GM12878 (cell line): Measurements from ENCODE around the gene YAP1. TPM values are rescaled to one million over a fixed set of nuclear protein-coding genes. Genes with fewer than 3 reads are reported as not detected.

ENCODE experiments used
- ATAC-seq: fragments of 200-7000 bp; cut with Tn5 transposase; 3 replicates; pipeline ENCODE4 v1.9.1; 2020; ENCODE audit warnings: mild to moderate bottlenecking, moderate library complexity
- BruUV-seq: library from RNA; stranded (reverse); fragments of 400-500 nt; replicated peaks from 2 replicates; lab custom pipeline; 2021; lab: Mats Ljungman, UMichigan
- CTCF ChIA-PET: fragments of 300-600 bp; sonication (Branson Sonifier 250); formaldehyde crosslinking; extraction: SDS; loops from one replicate; lab custom pipeline; 2021; ENCODE audit warnings: inconsistent platforms; lab: Yijun Ruan, JAX
- POLR2A ChIA-PET: fragments of 350-600 bp; formaldehyde crosslinking; extraction: SDS; loops from one replicate; lab custom pipeline; 2021; ENCODE audit warnings: inconsistent platforms; lab: Charles Lee
- RAD21 ChIA-PET: fragments of 300-600 bp; sonication (Branson Sonifier 250); formaldehyde crosslinking; loops from one replicate; lab custom pipeline; 2023; ENCODE audit warnings: antibody characterized with exemption; ENCODE audit not compliant: unreplicated experiment; lab: Charles Lee
- SMC1A ChIA-PET: fragments of 300-600 bp; sonication (Branson Sonifier 250); formaldehyde crosslinking; loops from one replicate; lab custom pipeline; 2023; ENCODE audit not compliant: unreplicated experiment, uncharacterized antibody; lab: Charles Lee
- DNase-seq: peaks from one replicate; pipeline ENCODE4 v3.0.0-alpha.2; 2011; ENCODE audit warnings: low read depth, low spot score
- FAIRE-seq: peaks from 3 replicates; lab custom pipeline; 2011; peaks lifted over from hg19 to GRCh38; lab: Jason Lieb, UNC
- H2AFZ ChIP-seq: 2 replicates; pipeline ENCODE4 v1.6.0; 2011; ENCODE audit warnings: low read depth, low read length, control low read depth; ENCODE audit not compliant: control insufficient read depth
- H3K27ac ChIP-seq: 2 replicates; pipeline ENCODE4 v1.5.1; 2011; ENCODE audit warnings: control low read depth; ENCODE audit not compliant: control insufficient read depth, insufficient read depth
- H3K27me3 ChIP-seq, 2 experiments: replicated peaks in 1 of 2; 2 replicates each; pipeline versions ENCODE4 v1.6.0 to v1.6.1; 2011; ENCODE audit warnings: low read length in 1 of 2; ENCODE audit not compliant: control insufficient read depth in 2 of 2, insufficient read depth in 2 of 2
- H3K36me3 ChIP-seq, 2 experiments: 2 replicates each; pipeline ENCODE4 v1.5.1; 2011; ENCODE audit warnings: low read length in 1 of 2; ENCODE audit not compliant: control insufficient read depth in 2 of 2, insufficient read depth in 2 of 2
- H3K4me1 ChIP-seq: 2 replicates; pipeline ENCODE4 v1.6.1; 2011; ENCODE audit warnings: mild to moderate bottlenecking, low read length, moderate library complexity, mixed read lengths; ENCODE audit not compliant: control insufficient read depth, insufficient read depth
- H3K4me2 ChIP-seq: 2 replicates; pipeline ENCODE4 v1.6.0; 2011; ENCODE audit warnings: control low read depth; ENCODE audit not compliant: control insufficient read depth, insufficient read depth
- H3K4me3 ChIP-seq: fragments of 200-600 bp; sonication (generic); 2 replicates; pipeline ENCODE4 v1.5.1; 2016
- H3K79me2 ChIP-seq: 2 replicates; pipeline ENCODE4 v1.6.0; 2011; ENCODE audit warnings: low read length; ENCODE audit not compliant: control insufficient read depth, insufficient read depth
- H3K9ac ChIP-seq: 2 replicates; pipeline ENCODE4 v1.8.0; 2011; ENCODE audit warnings: low read length, control low read depth, mixed read lengths; ENCODE audit not compliant: control insufficient read depth, insufficient read depth
- H3K9me3 ChIP-seq: replicated peaks from 3 replicates; pipeline ENCODE4 v1.5.1; 2011; ENCODE audit warnings: mild to moderate bottlenecking, low read length; ENCODE audit not compliant: control insufficient read depth, insufficient read depth
- H4K20me1 ChIP-seq: 2 replicates; pipeline ENCODE4 v1.6.0; 2011; ENCODE audit not compliant: control insufficient read depth, insufficient read depth
- ETV6 ChIP-seq, 2 experiments: fragments of 450-650 bp in 1 of 2; IDR thresholded peaks in 1 of 2; conservative IDR thresholded peaks in 1 of 2; 2 replicates each; pipeline ENCODE4 v1.6.1; 2014; ENCODE audit warnings: antibody characterized with exemption in 1 of 2, borderline replicate concordance in 1 of 2, low read depth in 1 of 2, mild to moderate bottlenecking in 1 of 2, moderate library complexity in 1 of 2
- JUNB ChIP-seq: IDR thresholded peaks from 2 replicates; pipeline ENCODE4 v1.6.1; 2016; ENCODE audit warnings: antibody characterized with exemption, mild to moderate bottlenecking
- MTA2 ChIP-seq: fragments of 450-650 bp; IDR thresholded peaks from 2 replicates; pipeline ENCODE4 v1.6.1; 2016; ENCODE audit warnings: low read depth, mild to moderate bottlenecking, moderate library complexity
- PAX5 ChIP-seq: IDR thresholded peaks from 2 replicates; pipeline ENCODE4 v1.6.1; 2011; ENCODE audit warnings: low read depth, low read length, borderline replicate concordance
- RUNX3 ChIP-seq: IDR thresholded peaks from 2 replicates; pipeline ENCODE4 v1.6.1; 2012; ENCODE audit warnings: low read length, inconsistent platforms
- STAT3 ChIP-seq: IDR thresholded peaks from 2 replicates; pipeline ENCODE4 v1.6.1; 2011; ENCODE audit warnings: low read depth, low read length, improper control_type of control experiment
- ZBED1 ChIP-seq: IDR thresholded peaks from 2 replicates; pipeline ENCODE4 v1.6.1; 2016; ENCODE audit warnings: borderline replicate concordance
- ZNF622 ChIP-seq: fragments of 450-650 bp; IDR thresholded peaks from 2 replicates; pipeline ENCODE4 v1.6.1; 2017; ENCODE audit warnings: mild to moderate bottlenecking, inconsistent platforms
- WGBS: methylation state at CpG from one replicate; pipeline ENCODE4 v1.1.6; 2016; ENCODE audit warnings: low lambda C conversion rate; ENCODE audit not compliant: insufficient replicate concordance, insufficient coverage; ENCODE audit errors: missing lambda C conversion rate; 5-methylcytosine and 5-hydroxymethylcytosine counted together
- in situ Hi-C: fragments of 300-500 bp; cut with MboI; formaldehyde crosslinking; loops from 9 replicates; pipeline ENCODE4 v1.14.3; 2018; ENCODE audit warnings: mixed read lengths
- intact Hi-C: fragments of 100-400 bp; cut with micrococcal nuclease; formaldehyde crosslinking; loops from one replicate; pipeline ENCODE4 v1.14.2; 2022; ENCODE audit not compliant: unreplicated experiment
- polyA plus RNA-seq, 11 experiments: library from polyadenylated mRNA; depleted of rRNA in 4 of 11; unstranded in 6 of 11; stranded (reverse) in 5 of 11; fragments of >200 nt; fragmentation: Nextera tagmentation in 4 of 11; fragmentation: Illumina TruSeq in 1 of 11; extraction: Ambion mirVana in 4 of 11; extraction: Trizol in 1 of 11; gene quantifications; 1 replicate in 1 of 11; 2 replicates in 10 of 11; pipeline versions ENCODE4 v1.2.1 to v1.2.3, GENCODE V29; 2011 to 2016; ENCODE audit warnings: inconsistent platforms in 2 of 11, missing spikeins in 2 of 11, low read depth in 1 of 11
- total RNA-seq, 4 experiments: library from RNA; depleted of rRNA in 3 of 4; stranded (reverse); fragments of >200 nt in 3 of 4; fragmentation: Illumina TruSeq in 1 of 4; extraction: Trizol in 1 of 4; gene quantifications; 2 replicates each; pipeline versions ENCODE4 v1.2.1 to v1.2.3, GENCODE V29; 2013 to 2021

The YAP1 gene
- total and polyA plus RNA-seq, 10 of the 15 experiments (the other 5 are each of a cell fraction or from before 2014, with no cell fraction given): 0.03 to 0.33 (median 0.10) TPM; not detected in 6

- H3K79me2 ChIP-seq: no peaks in the 10 kb centered on the region
- H3K9me3 ChIP-seq: no peaks in the 10 kb centered on the region; the same call in 2 of the 3 replicates
- SMC1A ChIA-PET: no interaction called here
- POLR2A ChIA-PET: no interaction called here
- no peaks in the 10 kb centered on the region for H3K36me3 ChIP-seq
- intact Hi-C loops: no loop called here
- ATAC-seq: no peak
- no peaks in the 10 kb centered on the region for H3K4me1 ChIP-seq
- CTCF ChIA-PET: no interaction called here
- no peaks in the 10 kb centered on the region for H4K20me1 ChIP-seq
- FAIRE-seq: no peak
- no peak overlapping the region for H3K9ac ChIP-seq
- BruUV-seq: no TSS peak
- no peak overlapping the region for H3K27ac ChIP-seq
- in situ Hi-C loops: no loop called here
- TF ChIP-seq JUNB: no peak
- TF ChIP-seq ETV6 (conservative IDR thresholded peaks at IDR 0.05 in 1 of 2, IDR thresholded peaks at IDR 0.05 in 1 of 2; ENCODE audit: borderline replicate concordance in 1 of 2, low read depth in 1 of 2): no peak
- no peak for TF ChIP-seq PAX5
- TF ChIP-seq ZBED1: no peak
- no peak for TF ChIP-seq MTA2
- TF ChIP-seq RUNX3: no peak
- 0% methylated on average over 1 of the region's 1 CpG for WGBS
- no peaks in the 10 kb centered on the region for H3K27me3 ChIP-seq
- DNase-seq: no peak
- H2AFZ ChIP-seq: no peak overlapping the region
- no peak overlapping the region for H3K4me3 ChIP-seq
- RAD21 ChIA-PET: no interaction called here
- H3K4me2 ChIP-seq: no peak overlapping the region
Observed at GRCh38 chr11:102071497-102072472, 38.5 kb upstream of the YAP1 start.

GRCh38 chr11:102073253-102073652, 37.0 kb upstream of the YAP1 start:
- Histone ChIP-seq H3K9me3 (no peaks in the 10 kb centered on the region; the same call in 2 of the 3 replicates), H3K4me2 (no peak overlapping the region), H3K4me3 (no peak overlapping the region), H3K27me3 (no peaks in the 10 kb centered on the region), H3K36me3 (no peaks in the 10 kb centered on the region), H4K20me1 (no peaks in the 10 kb centered on the region), H3K79me2 (no peaks in the 10 kb centered on the region), H3K27ac (no peak overlapping the region), H3K4me1 (no peaks in the 10 kb centered on the region), H3K9ac (no peak overlapping the region), H2AFZ (no peak overlapping the region)
- in situ Hi-C loops (no loop called here), intact Hi-C loops (no loop called here)
- FAIRE-seq (no peak), ATAC-seq (no peak), DNase-seq (no peak)
- BruUV-seq: no TSS peak
- ChIA-PET RAD21 (no interaction called here), CTCF (no interaction called here), POLR2A (no interaction called here), SMC1A (no interaction called here)
- WGBS: 13% methylated on average over 2 of the region's 2 CpGs
- no peak for TF ChIP-seq STAT3
- no peak for TF ChIP-seq ZNF622
